GM06990 (cell line): ENCODE data around the gene KLHL12.
"Not testable (repeated sequence)": the region's sequence is repeated elsewhere in the genome, so short reads cannot be mapped to it uniquely, and the experiment has no call there.

Experiments used
- DNase-seq: peaks from one replicate; pipeline ENCODE4 v3.0.0-alpha.2; 2011; ENCODE audit not compliant: insufficient read length; ENCODE audit errors: extremely low read depth
- H3K27me3 ChIP-seq: replicated peaks from 2 replicates; pipeline ENCODE4 v1.6.0; 2011; ENCODE audit warnings: low read length; ENCODE audit not compliant: control insufficient read depth, insufficient read depth
- H3K36me3 ChIP-seq: 2 replicates; pipeline ENCODE4 v1.5.1; 2011; ENCODE audit warnings: low read length; ENCODE audit not compliant: control insufficient read depth, insufficient read depth
- H3K4me3 ChIP-seq: replicated peaks from 2 replicates; pipeline ENCODE4 v1.5.1; 2011; ENCODE audit warnings: low read depth, mild to moderate bottlenecking, control low read depth, low read length
- TF ChIP-seq, protein P1 (sequence below): IDR thresholded peaks from 2 replicates; pipeline ENCODE4 v1.5.1; 2011; ENCODE audit warnings: low read length, control low read depth, mild to moderate bottlenecking, inconsistent platforms; ENCODE audit not compliant: insufficient read depth, poor library complexity, severe bottlenecking

Gene KLHL12

DNA sequence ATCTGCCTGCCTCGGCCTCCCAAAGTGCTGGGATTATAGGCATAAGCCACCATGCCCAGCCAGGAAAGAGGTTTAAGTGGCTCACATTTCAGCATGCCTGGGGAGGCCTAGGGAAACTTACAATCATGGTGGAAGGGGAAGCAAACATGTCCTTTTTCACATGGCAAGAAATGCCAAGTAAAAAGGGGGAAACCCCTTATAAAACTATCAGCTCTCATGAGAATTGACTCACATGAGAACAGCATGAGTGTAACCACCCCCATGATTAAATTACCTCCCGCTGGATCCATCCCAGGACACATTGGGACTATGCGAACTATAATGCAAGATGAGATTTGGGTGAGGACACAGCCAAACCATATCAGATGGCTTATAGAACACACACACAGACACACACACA, 8.8 kb upstream of the KLHL12 start:
- H3K4me3 ChIP-seq = no peak overlapping the region
- TF ChIP-seq, protein P1, sequence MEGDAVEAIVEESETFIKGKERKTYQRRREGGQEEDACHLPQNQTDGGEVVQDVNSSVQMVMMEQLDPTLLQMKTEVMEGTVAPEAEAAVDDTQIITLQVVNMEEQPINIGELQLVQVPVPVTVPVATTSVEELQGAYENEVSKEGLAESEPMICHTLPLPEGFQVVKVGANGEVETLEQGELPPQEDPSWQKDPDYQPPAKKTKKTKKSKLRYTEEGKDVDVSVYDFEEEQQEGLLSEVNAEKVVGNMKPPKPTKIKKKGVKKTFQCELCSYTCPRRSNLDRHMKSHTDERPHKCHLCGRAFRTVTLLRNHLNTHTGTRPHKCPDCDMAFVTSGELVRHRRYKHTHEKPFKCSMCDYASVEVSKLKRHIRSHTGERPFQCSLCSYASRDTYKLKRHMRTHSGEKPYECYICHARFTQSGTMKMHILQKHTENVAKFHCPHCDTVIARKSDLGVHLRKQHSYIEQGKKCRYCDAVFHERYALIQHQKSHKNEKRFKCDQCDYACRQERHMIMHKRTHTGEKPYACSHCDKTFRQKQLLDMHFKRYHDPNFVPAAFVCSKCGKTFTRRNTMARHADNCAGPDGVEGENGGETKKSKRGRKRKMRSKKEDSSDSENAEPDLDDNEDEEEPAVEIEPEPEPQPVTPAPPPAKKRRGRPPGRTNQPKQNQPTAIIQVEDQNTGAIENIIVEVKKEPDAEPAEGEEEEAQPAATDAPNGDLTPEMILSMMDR = no peak
- H3K27me3 ChIP-seq = no peaks in the 10 kb centered on the region
- H3K36me3 ChIP-seq = no peaks in the 10 kb centered on the region
- DNase-seq = no peak

DNA sequence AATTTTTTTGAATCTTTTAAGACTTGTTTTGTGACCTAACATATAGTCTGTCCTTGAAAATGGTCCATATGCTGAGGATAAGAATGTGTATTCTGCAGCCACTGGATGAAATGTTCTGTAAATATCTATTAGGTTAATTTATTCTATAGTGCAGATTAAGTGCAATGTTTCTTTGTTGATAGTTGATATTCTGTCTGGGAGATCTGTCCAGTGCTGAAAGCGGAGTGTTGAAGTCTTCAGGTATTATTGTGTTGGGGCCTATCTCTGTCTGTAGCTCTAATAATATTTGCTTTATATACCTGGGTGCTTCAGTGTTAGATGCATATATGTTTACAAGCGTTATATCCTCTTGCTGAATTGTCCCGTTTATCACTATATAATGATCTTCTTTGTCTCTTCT, 7.7 kb upstream of the KLHL12 start:
- DNase-seq = no peak
- Histone ChIP-seq H3K36me3 (no peaks in the 10 kb centered on the region), H3K4me3 (no peak overlapping the region), H3K27me3 (no peaks in the 10 kb centered on the region)
- TF ChIP-seq, protein P1 = no peak

DNA sequence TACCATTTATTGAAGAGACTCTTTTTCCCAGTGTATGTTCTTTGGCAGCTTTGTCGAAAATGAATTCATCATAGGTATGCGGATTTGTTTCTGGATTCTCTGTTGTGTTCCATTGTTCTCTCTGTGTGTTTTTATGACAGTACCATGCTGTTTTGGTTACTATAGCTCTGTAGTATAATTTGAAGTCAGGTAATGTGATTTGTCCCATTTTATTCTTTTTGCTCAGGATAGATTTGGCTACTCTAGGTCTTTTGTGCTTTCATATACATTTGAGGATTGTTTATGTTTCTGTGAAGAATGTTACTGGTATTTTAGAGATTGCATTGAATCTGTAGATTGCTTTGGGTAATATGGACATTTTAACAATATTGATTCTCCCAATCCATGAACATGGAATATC, 5.4 kb upstream of the KLHL12 start:
- no peaks in the 10 kb centered on the region for H3K27me3 ChIP-seq
- no peak for DNase-seq
- H3K4me3 ChIP-seq = no peak overlapping the region
- TF ChIP-seq, protein P1 = no peak
- no peaks in the 10 kb centered on the region for H3K36me3 ChIP-seq

DNA sequence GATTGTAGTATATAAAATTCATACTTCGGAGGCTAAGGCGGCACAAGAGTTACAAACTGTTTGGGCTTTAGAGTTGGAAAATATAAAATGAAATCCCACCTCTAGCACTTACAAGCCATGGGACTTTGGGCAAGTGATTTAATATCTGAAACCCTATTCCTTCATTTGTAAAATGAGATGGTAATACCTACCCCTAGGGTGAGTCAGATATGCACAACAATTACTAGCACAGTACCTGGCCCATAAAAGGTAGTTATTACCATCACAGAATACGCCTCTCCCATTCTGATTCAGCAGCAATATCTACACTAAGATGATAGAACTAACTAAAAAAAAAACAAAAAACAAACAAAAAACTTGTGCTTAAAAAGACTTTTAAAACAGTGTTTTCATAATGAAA, 3.5 kb downstream of the KLHL12 start:
- no peak overlapping the region for H3K4me3 ChIP-seq
- H3K27me3 ChIP-seq = no peaks in the 10 kb centered on the region
- DNase-seq = no peak
- no peaks in the 10 kb centered on the region; the same call in 1 of the 2 replicates for H3K36me3 ChIP-seq
- TF ChIP-seq, protein P1 = no peak

DNA sequence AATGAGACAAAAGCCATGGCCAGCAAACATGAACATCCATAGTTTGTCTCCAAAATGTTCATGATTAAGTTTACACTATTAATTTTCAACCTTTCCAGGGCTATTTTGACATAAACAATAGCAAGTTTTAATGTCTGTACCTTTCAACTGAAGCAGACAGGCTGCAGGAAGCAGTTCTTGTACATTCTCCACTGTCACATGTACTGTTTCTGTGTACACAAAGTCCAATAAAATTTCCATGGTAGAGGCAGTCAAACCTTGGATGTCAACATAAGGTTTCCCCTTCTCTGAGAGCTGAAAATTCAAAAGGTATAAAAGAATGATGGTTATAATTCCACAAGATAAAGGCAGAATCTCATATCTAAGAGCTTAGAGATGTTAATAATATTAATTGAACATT, 7.4 kb downstream of the KLHL12 start:
- Histone ChIP-seq H3K4me3 (no peak overlapping the region), H3K27me3 (no peaks in the 10 kb centered on the region), H3K36me3 (peaks cover 3% of the 10 kb centered on the region)
- TF ChIP-seq, protein P1 = no peak
- no peak for DNase-seq

DNA sequence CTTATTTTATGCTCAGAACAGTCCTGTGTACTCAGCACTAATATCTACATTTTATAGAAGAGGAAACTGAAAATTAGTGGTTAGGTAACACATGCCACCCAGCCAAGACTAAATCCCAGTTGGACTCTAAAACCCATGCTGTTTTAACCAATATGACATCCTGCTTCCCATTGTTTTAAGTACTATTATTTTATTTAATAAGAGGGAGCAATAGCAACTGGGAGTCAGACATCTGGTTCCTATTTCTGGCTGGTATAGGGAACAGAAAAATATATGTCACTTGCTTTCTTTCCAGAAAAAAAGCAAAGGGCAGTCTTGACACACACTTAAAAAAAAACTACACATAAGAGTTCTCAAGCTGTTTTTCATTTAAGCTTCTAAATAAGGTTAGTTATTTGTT, 11.9 kb downstream of the KLHL12 start:
- no peak overlapping the region for H3K4me3 ChIP-seq
- H3K27me3 ChIP-seq = no peaks in the 10 kb centered on the region
- peaks cover 8% of the 10 kb centered on the region for H3K36me3 ChIP-seq
- no peak for DNase-seq
- TF ChIP-seq, protein P1 = no peak

DNA sequence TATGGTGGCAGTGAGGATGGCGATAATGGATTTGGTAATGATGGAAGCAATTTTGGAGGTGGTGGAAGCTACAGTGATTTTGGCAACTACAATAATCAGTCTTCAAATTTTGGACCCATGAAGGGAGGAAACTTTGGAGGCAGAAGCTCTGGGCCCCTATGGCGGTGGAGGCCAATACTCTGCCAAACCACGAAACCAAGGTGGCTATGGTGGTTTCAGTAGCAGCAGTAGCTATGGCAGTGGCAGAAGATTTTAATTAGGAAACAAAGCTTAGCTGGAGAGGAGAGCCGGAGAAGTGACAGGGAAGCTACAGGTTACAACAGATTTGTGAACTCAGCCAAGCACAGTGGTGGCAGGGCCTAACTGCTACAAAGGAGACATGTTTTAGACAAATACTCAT, 14.6 kb downstream of the KLHL12 start:
- not testable (repeated sequence) for H3K27me3 ChIP-seq, H3K4me3 ChIP-seq, H3K36me3 ChIP-seq, DNase-seq
